ENCODE measurements around the gene CTNNBL1. TPM values are rescaled to one million over a fixed set of nuclear protein-coding genes. Genes with fewer than 3 reads are reported as not detected.

Gene CTNNBL1
- total and polyA plus RNA-seq, 2 experiments from 2014 or later: 36.3 to 68.7 TPM

- TF ChIP-seq ZNF331 (CRISPR knock-in tag; IDR thresholded peaks at IDR 0.05; ENCODE audit: low read depth) (no peak), EZH2 (IDR thresholded peaks at IDR 0.05; ENCODE audit: low read depth, unreplicated experiment) (no peak), CREB1 (CRISPR knock-in tag; IDR thresholded peaks at IDR 0.05; ENCODE audit: low read depth) (no peak), ETS1 (IDR thresholded peaks at IDR 0.05) (no peak), STAT1 (IDR thresholded peaks at IDR 0.05; ENCODE audit: unreplicated experiment) (no peak), EZH2phosphoT487 (IDR thresholded peaks at IDR 0.05; ENCODE audit: unreplicated experiment) (no peak), CTCF (conservative IDR thresholded peaks at IDR 0.05; ENCODE audit: low read depth in 2 of 2) (no peak), JUNB (IDR thresholded peaks at IDR 0.05; ENCODE audit: unreplicated experiment) (no peak), ZNF114 (CRISPR knock-in tag; IDR thresholded peaks at IDR 0.05) (no peak), REST (IDR thresholded peaks at IDR 0.05; ENCODE audit: unreplicated experiment) (no peak), NANOG (IDR thresholded peaks at IDR 0.05; ENCODE audit: borderline replicate concordance) (no peak), POLR2AphosphoS5 (IDR thresholded peaks at IDR 0.05; ENCODE audit: low read depth) (no peak), ZNF462 (CRISPR knock-in tag; IDR thresholded peaks at IDR 0.05) (no peak)
- Mint-ChIP-seq H3K27ac (no peak overlapping the region; the same call in 1 of the 2 replicates), H3K27me3 (ENCODE audit: insufficient read depth, low read depth, poor library complexity) (peaks cover 13% of the 10 kb centered on the region), H3K36me3 (ENCODE audit: low read depth) (no peaks in the 10 kb centered on the region), H3K4me1 (peaks cover 7% of the 10 kb centered on the region), H3K4me3 (no peak overlapping the region), H3K9me3 (no peaks in the 10 kb centered on the region; the same call in 2 of the 3 replicates)
- H3F3A ChIP-seq (replicated peaks; ENCODE audit: low read depth): no peaks in the 10 kb centered on the region
- no peaks in the 10 kb centered on the region for H3K27me3 ChIP-seq (ENCODE audit: insufficient read depth)
- no peaks in the 10 kb centered on the region; the same call in 1 of the 2 replicates for H4K20me1 ChIP-seq (replicated peaks; ENCODE audit: insufficient read depth)
- no peaks in the 10 kb centered on the region for H3K36me3 ChIP-seq (ENCODE audit: insufficient read depth)
- no peak overlapping the region for H3K27ac ChIP-seq (ENCODE audit: low read depth)
- H2AFZ ChIP-seq: no peak overlapping the region
- no peak overlapping the region for H3K4me3 ChIP-seq
- no peaks in the 10 kb centered on the region for H3K9me2 ChIP-seq (ENCODE audit: insufficient read depth)
- no peaks in the 10 kb centered on the region for H3K4me1 ChIP-seq (ENCODE audit: insufficient read depth)
- no peak for ATAC-seq
- DNase-seq (ENCODE audit: low spot score): no peak
- no peaks in the 10 kb centered on the region for H3K79me2 ChIP-seq (replicated peaks; ENCODE audit: insufficient read depth)
- H3K4me2 ChIP-seq: no peak overlapping the region
These were observed 187.9 kb downstream of the CTNNBL1 start for GRCh38 chr20:37881601-37882343.

All from GM23338 (cell line).